Vagina (tissue), 2 donors: Measurements from ENCODE around the gene TRIM3. TPM values are rescaled to one million over a fixed set of nuclear protein-coding genes. Genes with fewer than 3 reads are reported as not detected.

Experiments used
- DNase-seq, 2 donors: peaks; one replicate each; pipeline ENCODE4 v3.0.0-alpha.2; 2017; ENCODE audit errors: extremely low spot score in 2 of 2
- H3K27ac ChIP-seq: fragments of 200-600 bp; sonication (generic); one replicate; pipeline ENCODE4 v1.5.1; 2019
- H3K27me3 ChIP-seq: fragments of 200-600 bp; sonication (generic); one replicate; pipeline ENCODE4 v1.5.1; 2019
- H3K36me3 ChIP-seq, 2 donors: fragments of 200-600 bp; sonication (generic); one replicate each; pipeline ENCODE4 v1.5.1; 2017 to 2019
- H3K4me1 ChIP-seq: fragments of 200-600 bp; sonication (generic); one replicate; pipeline ENCODE4 v1.5.1; 2019
- H3K4me3 ChIP-seq, 2 donors: fragments of 200-600 bp; sonication (generic); 1 replicate in 1 of 2; 2 replicates in 1 of 2; pipeline ENCODE4 v1.5.1; 2016 to 2019
- H3K9me3 ChIP-seq: fragments of 200-600 bp; sonication (generic); one replicate; pipeline ENCODE4 v1.5.1; 2019
- CTCF ChIP-seq, 3 experiments: fragments of 450-650 bp in 2 of 3; fragments of 200-600 bp in 1 of 3; sonication (generic) in 1 of 3; IDR thresholded peaks; one replicate each; pipeline ENCODE4 v1.5.1; 2017 to 2019; ENCODE audit warnings: antibody characterized with exemption in 3 of 3, mild to moderate bottlenecking in 2 of 3, moderate library complexity in 2 of 3
- POLR2A ChIP-seq, 2 donors: fragments of 450-650 bp; IDR thresholded peaks; one replicate each; pipeline ENCODE4 v1.6.1; 2017; ENCODE audit warnings: antibody characterized with exemption in 2 of 2, mild to moderate bottlenecking in 2 of 2, moderate library complexity in 2 of 2
- POLR2AphosphoS5 ChIP-seq, 2 donors: sonication (generic); formaldehyde crosslinking; IDR thresholded peaks; one replicate each; pipeline ENCODE4 v1.9.0; 2017; ENCODE audit warnings: antibody characterized with exemption in 2 of 2, mild to moderate bottlenecking in 2 of 2, low read depth in 1 of 2; ENCODE audit not compliant: insufficient read depth in 1 of 2
- intact Hi-C: fragments of 100-400 bp; cut with DNase I; formaldehyde crosslinking; loops from one replicate; pipeline ENCODE4 v1.15.1; 2023
- total RNA-seq: library from RNA; depleted of rRNA; stranded (reverse); fragments of >200 nt; gene quantifications from one replicate; pipeline ENCODE4 v1.2.3, GENCODE V29; 2016

Gene TRIM3
- total RNA-seq, 1 donor from 2014 or later: 27.5 TPM

- Histone ChIP-seq H3K27ac (peak overlapping the region; percentile 93), H3K36me3 (peaks cover 0 to 23% of the 10 kb centered on the region in 2 donors), H3K4me3 (no peak overlapping the region), H3K4me1 (peaks cover 38% of the 10 kb centered on the region), H3K27me3 (no peaks in the 10 kb centered on the region), H3K9me3 (no peaks in the 10 kb centered on the region)
- no peak for DNase-seq
- intact Hi-C loops: no loop called here
- no peak for TF ChIP-seq CTCF (IDR thresholded peaks at IDR 0.05)
- TF ChIP-seq POLR2A (IDR thresholded peaks at IDR 0.05): no peak
- no peak for TF ChIP-seq POLR2AphosphoS5 (IDR thresholded peaks at IDR 0.05; ENCODE audit: insufficient read depth in 1 of 2, low read depth in 1 of 2)
Observed at GRCh38 chr11:6474806-6475500, 1.2 kb upstream of the TRIM3 start.

GRCh38 chr11:6474413-6474792 lies 662 bp upstream of the TRIM3 start:
- no peak for DNase-seq
- Histone ChIP-seq H3K4me3 (peak overlapping the region; percentile 76 to 95), H3K27ac (peak overlapping the region; percentile 93), H3K27me3 (no peaks in the 10 kb centered on the region), H3K36me3 (peaks cover 0 to 23% of the 10 kb centered on the region in 2 donors), H3K9me3 (no peaks in the 10 kb centered on the region), H3K4me1 (peaks cover 38% of the 10 kb centered on the region)
- TF ChIP-seq POLR2AphosphoS5 (IDR thresholded peaks at IDR 0.05; ENCODE audit: insufficient read depth in 1 of 2, low read depth in 1 of 2) (no peak), POLR2A (IDR thresholded peaks at IDR 0.05) (no peak), CTCF (IDR thresholded peaks at IDR 0.05) (no peak)
- intact Hi-C loops: no loop called here

GRCh38 chr11:6472934-6473333 lies 807 bp downstream of the TRIM3 start:
- Histone ChIP-seq H3K4me3 (peak overlapping the region; percentile 76 to 95), H3K9me3 (no peaks in the 10 kb centered on the region), H3K27me3 (no peaks in the 10 kb centered on the region), H3K4me1 (peaks cover 44% of the 10 kb centered on the region), H3K36me3 (peaks cover 0 to 14% of the 10 kb centered on the region in 2 donors), H3K27ac (peak overlapping the region; percentile 93)
- intact Hi-C loops: no loop called here
- no peak for DNase-seq
- TF ChIP-seq POLR2A (IDR thresholded peaks at IDR 0.05): no peak
- no peak for TF ChIP-seq POLR2AphosphoS5 (IDR thresholded peaks at IDR 0.05; ENCODE audit: insufficient read depth in 1 of 2, low read depth in 1 of 2)
- TF ChIP-seq CTCF (IDR thresholded peaks at IDR 0.05): no peak

- no peaks in the 10 kb centered on the region for H3K27me3 ChIP-seq
- H3K9me3 ChIP-seq: no peaks in the 10 kb centered on the region
- H3K4me3 ChIP-seq: no peak overlapping the region
- peak overlapping the region; percentile 64 for H3K27ac ChIP-seq
- intact Hi-C loops: no loop called here
- DNase-seq: no peak
- H3K4me1 ChIP-seq: peaks cover 38% of the 10 kb centered on the region
- TF ChIP-seq POLR2AphosphoS5 (IDR thresholded peaks at IDR 0.05; ENCODE audit: insufficient read depth in 1 of 2, low read depth in 1 of 2): no peak
- TF ChIP-seq POLR2A (IDR thresholded peaks at IDR 0.05): no peak
- no peak for TF ChIP-seq CTCF (IDR thresholded peaks at IDR 0.05)
- H3K36me3 ChIP-seq: no peaks in the 10 kb centered on the region
Observed at GRCh38 chr11:6469599-6469998, 4.1 kb downstream of the TRIM3 start.

- Histone ChIP-seq H3K36me3 (peaks cover 0 to 5% of the 10 kb centered on the region in 2 donors), H3K27me3 (no peaks in the 10 kb centered on the region), H3K27ac (peak overlapping the region; percentile 64), H3K4me3 (no peak overlapping the region), H3K4me1 (peaks cover 33% of the 10 kb centered on the region), H3K9me3 (no peaks in the 10 kb centered on the region)
- intact Hi-C loops: no loop called here
- DNase-seq: no peak
- TF ChIP-seq POLR2A (IDR thresholded peaks at IDR 0.05) (no peak), POLR2AphosphoS5 (IDR thresholded peaks at IDR 0.05; ENCODE audit: insufficient read depth in 1 of 2, low read depth in 1 of 2) (peak in 1 of 2 donors; percentile 44)
Observed at GRCh38 chr11:6468712-6469495, 4.8 kb downstream of the TRIM3 start.
